Measurements from ENCODE around the gene FAM107B.

The FAM107B gene

DNA sequence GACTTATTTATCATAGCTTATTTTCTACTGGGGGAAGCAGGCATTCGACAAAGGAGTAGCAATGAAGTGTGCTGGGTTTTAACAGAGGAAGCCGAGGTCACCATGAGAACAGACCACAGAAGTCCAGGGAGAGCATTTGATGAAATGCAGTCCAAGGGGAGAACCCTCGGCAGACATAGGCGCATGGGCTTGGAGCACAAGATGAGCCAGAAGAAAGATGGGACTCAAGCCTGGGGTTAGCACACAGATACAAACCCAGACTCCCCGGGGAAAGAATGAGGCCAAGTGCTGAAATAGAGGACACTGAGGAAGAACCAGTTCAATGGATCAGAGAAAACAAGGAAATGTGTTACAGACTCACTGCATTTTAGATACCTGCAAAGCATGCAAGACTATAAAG lies 209.5 kb downstream of the FAM107B start:
- DNase-seq, result peak in 1 of 2 donors; percentile 47
- H3K9me3 ChIP-seq, result no peaks in the 10 kb centered on the region
- intact Hi-C loops (cut with DNase I; ENCODE audit: low total_unique reads), result no loop called here
- no peaks in the 10 kb centered on the region for H3K27me3 ChIP-seq
- H3K36me3 ChIP-seq, result peaks cover 0 to 15% (median 6%) of the 10 kb centered on the region in 3 donors
- H3K27ac ChIP-seq, result no peak overlapping the region
- H3K4me3 ChIP-seq, result no peak overlapping the region
- TF ChIP-seq, protein P1, sequence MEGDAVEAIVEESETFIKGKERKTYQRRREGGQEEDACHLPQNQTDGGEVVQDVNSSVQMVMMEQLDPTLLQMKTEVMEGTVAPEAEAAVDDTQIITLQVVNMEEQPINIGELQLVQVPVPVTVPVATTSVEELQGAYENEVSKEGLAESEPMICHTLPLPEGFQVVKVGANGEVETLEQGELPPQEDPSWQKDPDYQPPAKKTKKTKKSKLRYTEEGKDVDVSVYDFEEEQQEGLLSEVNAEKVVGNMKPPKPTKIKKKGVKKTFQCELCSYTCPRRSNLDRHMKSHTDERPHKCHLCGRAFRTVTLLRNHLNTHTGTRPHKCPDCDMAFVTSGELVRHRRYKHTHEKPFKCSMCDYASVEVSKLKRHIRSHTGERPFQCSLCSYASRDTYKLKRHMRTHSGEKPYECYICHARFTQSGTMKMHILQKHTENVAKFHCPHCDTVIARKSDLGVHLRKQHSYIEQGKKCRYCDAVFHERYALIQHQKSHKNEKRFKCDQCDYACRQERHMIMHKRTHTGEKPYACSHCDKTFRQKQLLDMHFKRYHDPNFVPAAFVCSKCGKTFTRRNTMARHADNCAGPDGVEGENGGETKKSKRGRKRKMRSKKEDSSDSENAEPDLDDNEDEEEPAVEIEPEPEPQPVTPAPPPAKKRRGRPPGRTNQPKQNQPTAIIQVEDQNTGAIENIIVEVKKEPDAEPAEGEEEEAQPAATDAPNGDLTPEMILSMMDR (IDR thresholded peaks at IDR 0.05), result no peak
- peaks cover 0 to 7% (median 0%) of the 10 kb centered on the region in 4 donors for H3K4me1 ChIP-seq

GRCh38 chr10:14564268-14564744 lies 210.4 kb downstream of the FAM107B start:
- intact Hi-C loops (cut with DNase I; ENCODE audit: low total_unique reads), result no loop called here
- Histone ChIP-seq H3K4me1 (peaks cover 0 to 6% (median 0%) of the 10 kb centered on the region in 4 donors), H3K27me3 (no peaks in the 10 kb centered on the region), H3K9me3 (no peaks in the 10 kb centered on the region), H3K36me3 (peaks cover 0 to 15% (median 6%) of the 10 kb centered on the region in 3 donors), H3K27ac (no peak overlapping the region), H3K4me3 (no peak overlapping the region)
- TF ChIP-seq, protein P1 (IDR thresholded peaks at IDR 0.05), result no peak
- no peak for DNase-seq

DNA sequence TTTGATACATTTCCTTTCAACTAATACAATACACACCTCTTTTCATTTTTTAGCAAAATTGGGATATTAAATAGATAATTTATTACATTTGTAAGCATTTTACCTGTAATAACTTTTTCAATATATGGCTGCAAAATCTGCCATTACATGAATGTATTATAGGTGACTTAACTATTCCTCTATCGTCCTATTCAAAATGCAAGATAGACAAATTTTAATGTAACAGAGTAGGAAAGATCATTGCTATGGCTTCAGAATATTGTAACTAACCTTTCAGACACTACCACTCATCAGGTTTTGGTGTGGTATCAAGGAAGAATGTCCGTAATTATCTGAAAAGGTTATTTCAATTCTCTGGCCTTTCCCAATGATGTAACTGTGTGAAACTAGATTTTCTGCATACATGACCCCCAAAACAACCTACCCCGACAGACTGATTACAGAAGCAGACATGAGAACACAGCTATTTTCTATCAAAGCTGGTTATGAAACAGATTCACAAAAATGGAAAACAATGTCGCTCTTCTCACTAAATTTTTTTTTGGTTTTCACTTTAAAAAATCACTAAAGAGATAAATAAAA lies 211.2 kb downstream of the FAM107B start:
- Histone ChIP-seq H3K9me3 (no peaks in the 10 kb centered on the region), H3K4me1 (peaks cover 0 to 6% (median 0%) of the 10 kb centered on the region in 4 donors), H3K4me3 (no peak overlapping the region), H3K27ac (no peak overlapping the region), H3K36me3 (peaks cover 0 to 15% (median 6%) of the 10 kb centered on the region in 3 donors), H3K27me3 (no peaks in the 10 kb centered on the region)
- no peak for DNase-seq
- TF ChIP-seq, protein P1 (IDR thresholded peaks at IDR 0.05), result no peak
- intact Hi-C loops (cut with DNase I; ENCODE audit: low total_unique reads), result no loop called here

- intact Hi-C loops (cut with DNase I; ENCODE audit: low total_unique reads), result no loop called here
- H3K27ac ChIP-seq, result no peak overlapping the region
Measured at GRCh38 chr10:14563076-14563336, 211.7 kb downstream of the FAM107B start.

GRCh38 chr10:14562218-14563075 lies 212.2 kb downstream of the FAM107B start:
- TF ChIP-seq, protein P1 (IDR thresholded peaks at IDR 0.05), result no peak
- DNase-seq, result no peak
- Histone ChIP-seq H3K27ac (no peak overlapping the region), H3K36me3 (peaks cover 0 to 10% (median 0%) of the 10 kb centered on the region in 3 donors), H3K4me3 (no peak overlapping the region), H3K9me3 (no peaks in the 10 kb centered on the region), H3K27me3 (no peaks in the 10 kb centered on the region), H3K4me1 (peaks cover 0 to 6% (median 0%) of the 10 kb centered on the region in 4 donors)
- intact Hi-C loops (cut with DNase I; ENCODE audit: low total_unique reads), result no loop called here

More at GRCh38 chr10:14563076-14563336, 211.7 kb downstream of the FAM107B start:
- TF ChIP-seq, protein P1 (IDR thresholded peaks at IDR 0.05), result no peak
- peaks cover 0 to 6% (median 0%) of the 10 kb centered on the region in 4 donors for H3K4me1 ChIP-seq
- H3K9me3 ChIP-seq, result no peaks in the 10 kb centered on the region
- DNase-seq, result no peak
- peaks cover 0 to 13% (median 5%) of the 10 kb centered on the region in 3 donors for H3K36me3 ChIP-seq
- no peaks in the 10 kb centered on the region for H3K27me3 ChIP-seq
- no peak overlapping the region for H3K4me3 ChIP-seq

All from tibial artery (tissue), 4 donors.